Measurements from ENCODE around the gene CUX1.

CUX1 gene

DNA sequence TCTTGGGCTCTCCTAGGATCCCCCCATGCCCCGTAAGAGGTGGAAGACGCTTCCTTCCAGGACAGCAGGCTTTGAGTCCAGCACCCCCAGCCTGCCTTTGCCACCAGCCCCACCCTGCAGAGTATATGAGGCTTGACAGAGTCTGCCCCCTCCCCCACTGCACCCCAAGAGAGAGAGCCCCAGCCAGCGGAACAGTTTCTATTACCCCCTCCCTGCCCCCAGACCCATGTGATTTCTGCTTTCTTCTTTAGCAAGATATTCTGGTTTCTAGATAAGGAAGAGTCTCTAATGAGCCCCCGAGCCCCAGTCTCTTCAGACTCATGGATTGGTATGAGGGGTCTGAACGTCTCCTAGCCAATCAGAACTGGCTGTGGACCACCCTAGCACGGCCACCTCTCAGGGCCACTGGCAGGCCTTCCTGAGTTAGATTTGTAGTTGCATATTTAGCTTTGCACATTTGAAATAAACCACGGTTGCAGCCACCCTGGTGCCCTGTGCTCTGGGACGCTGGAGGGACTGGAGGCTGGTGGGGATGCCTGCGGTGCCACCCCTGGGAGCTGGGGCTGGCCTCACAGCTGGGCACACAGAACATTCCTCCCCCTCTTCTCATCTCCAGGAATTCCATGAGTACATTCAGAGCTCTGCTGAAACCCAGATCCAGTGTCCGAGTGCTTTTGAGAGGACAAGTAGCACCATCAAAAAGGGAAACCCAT lies 466.2 kb downstream of the CUX1 start:
- no peak for DNase-seq

DNA sequence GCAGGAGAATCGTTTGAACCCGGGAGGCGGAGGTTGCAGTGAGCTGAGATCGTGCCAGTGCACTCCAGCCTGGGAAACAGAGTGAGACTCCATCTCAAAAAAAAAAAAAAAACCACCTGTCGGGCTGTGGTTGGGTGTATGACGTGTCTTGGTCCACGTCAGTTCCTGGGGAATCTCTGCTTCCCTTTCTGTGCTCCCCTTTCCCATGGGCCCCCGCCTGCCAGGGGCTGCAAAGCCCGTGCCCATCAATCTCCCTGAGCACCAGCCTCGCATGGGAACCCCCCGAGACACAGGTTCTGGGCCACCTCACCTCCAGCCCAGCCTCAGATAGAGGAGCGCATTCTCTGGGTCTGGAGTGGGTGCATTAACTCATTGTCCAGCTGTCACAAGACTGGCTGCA lies 467.0 kb downstream of the CUX1 start:
- no peak for DNase-seq

DNA sequence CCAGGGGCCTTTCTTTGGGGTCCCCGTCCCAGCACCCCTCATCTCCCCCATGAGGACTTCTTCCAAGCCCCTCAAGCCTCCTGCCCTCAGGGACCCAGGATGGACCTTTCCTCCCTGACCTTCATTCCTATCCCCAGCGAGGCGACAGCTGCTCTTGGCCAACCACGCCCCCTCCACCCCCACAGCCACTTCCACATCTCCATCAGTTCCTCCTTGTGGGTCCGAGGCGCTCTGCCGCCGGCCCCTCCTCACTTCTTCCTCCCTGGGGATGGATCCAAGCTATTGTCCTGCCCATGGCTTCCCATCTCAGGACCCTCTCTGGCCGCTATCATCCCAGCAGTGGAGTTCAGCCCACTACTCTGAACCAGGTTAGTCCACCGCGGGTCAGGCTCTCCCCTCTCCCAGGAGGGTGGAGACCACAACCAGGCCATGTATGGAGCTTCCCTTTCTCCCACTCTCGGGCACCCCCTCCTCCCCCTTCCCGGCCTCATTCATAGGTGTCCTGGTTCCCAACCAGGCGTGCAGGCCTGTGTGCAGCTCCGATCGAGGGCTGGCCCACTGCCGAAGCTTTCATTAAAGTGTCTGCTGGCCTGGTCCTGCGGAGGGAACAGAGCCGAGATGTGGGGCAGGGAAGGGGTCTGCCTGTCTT lies 467.6 kb downstream of the CUX1 start:
- peak; percentile 64 to 78 for DNase-seq

DNA sequence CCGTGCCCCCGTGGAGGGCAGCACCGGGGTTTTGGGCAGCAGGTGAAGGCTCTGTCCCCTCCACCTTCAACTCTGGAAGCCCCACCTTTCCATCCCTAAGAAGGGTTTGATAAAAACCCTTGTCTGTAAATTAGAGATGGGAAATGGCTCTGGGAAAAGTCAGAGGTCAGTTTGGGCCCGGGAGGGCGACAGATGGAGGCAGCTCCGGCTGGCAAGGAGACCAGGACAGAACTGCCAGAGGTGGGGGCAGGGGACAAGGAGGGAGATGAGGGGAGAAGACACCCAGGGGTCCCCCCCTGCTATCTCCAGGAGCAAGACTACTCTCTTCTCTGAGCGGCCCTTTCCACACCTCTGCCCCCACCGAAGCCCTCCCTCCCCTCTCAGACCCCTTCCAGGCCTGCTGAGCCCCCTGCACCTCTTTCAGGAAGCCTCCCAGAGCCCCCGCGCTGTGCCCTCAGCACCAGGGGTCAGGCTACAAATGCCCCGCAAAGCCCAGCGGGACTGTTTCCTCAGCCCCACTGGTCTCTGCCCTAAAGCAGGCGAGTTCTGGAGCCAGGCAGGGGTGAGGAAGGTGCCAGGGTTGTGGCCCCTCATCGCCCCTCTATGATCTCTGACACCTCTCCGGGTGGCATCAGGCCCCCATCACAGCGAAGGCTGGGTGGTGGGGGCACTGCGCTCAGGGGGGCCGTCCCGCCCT lies 468.3 kb downstream of the CUX1 start:
- DNase-seq, result no peak

DNA sequence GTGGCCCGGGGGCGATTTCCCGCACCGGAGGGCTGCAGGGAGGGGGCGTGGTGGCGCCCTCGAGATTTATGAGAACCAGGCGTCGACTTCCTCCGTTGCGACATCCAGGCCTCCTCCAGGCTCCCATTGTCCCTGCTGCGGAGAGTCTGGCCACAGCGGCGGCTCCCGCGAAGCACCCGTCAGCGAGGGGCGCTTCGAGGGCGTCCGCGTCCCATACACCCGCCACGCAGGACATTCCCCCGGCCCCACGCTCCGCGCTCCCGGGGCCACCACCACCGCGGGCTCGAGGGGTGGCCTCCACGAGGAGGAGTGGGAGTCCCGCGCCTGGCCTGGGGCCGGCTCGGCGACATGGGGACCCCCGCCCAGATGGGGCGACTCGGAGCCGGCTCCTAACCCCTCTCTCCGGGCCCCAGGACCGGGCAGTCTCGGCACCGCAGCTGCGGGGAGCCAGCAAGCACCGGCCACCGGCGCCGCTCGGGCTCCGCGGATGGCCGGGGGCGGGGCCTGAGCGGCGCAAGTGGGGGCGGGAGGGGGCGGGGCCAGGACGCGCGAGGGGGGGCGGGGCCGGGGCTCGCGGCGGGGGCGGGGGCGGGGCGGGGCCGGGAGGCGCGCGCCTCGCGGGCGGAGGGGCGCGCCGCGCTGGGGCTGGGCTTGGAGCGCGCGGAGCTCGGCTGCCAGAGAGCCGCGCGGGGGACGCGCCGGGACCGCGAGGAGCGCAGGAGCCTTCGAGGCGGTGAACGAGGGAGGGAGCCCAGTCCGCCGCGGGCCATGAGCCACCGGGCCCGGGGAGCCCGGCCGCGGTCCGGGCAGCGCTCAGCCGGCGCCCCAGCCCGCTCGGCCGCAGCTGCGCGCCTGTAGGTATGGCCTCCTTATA lies 469.0 kb downstream of the CUX1 start, which contains the start of gene SH2B2:
Gene SH2B2, plus strand, starts transcription at position 632 of the 874 bp plus-strand sequence. CDS start 13,683 bp downstream, outside the sequence.
- DNase-seq, result peak; percentile 70 to 76

DNA sequence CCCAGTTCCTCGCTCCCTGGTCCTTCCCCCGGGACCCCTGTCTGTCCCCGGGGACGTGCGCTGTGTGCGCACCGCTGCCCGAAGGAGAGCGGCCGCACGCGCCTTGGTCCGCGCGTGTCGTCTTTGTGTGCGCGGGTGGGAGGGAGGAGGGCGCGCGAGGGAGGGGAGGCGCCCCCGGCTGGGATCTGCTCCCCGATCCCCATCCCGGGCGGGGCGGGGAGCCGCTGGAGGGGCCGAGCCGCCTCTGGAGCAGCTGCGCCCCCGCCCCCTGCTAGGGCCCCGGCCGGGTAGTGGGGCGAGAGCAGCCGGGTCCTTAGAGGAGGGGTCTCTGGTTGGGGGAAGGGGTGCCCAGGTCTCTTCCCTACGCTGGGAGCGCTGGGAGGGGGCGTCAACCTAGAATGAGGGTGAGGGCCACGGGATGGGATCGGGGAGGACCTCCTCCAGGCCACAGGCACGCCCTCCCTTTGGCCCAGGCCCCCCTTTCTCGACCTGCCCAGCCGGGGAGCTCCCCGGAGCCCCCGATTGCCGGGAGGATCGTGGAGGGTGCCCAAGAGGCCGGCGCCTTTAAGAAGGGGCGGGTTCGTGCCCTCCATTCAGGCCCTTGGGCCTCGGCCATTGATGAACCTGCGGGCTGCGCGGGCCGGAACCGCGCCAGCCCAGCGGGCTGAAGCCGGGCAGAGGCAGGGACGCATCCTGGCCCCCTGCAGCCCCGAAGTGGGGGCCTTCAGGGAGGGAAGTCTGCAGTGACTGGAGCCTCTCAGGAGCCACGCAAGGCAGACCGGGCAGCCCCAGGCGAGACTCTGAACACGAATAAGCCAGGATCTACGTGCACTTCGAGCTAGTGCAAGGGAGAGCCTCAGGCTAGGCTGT lies 469.9 kb downstream of the CUX1 start:
- DNase-seq, result peak in 1 of 2 donors; percentile 19

DNA sequence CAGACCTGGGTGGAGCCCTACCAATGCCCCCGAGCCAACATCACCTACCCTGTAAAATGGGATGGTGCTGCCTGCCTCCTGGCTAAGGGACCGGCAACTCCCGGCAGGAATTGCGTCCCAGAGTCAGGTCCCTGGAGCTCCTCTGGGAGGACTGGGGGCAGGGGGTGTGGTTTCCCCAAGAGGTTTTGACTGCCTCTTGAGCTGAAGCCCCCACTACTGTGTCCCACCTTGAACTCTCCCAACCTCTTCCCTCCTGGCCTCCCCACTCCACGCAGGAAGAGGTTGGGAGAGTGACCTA lies 470.5 kb downstream of the CUX1 start:
- no peak for DNase-seq

DNA sequence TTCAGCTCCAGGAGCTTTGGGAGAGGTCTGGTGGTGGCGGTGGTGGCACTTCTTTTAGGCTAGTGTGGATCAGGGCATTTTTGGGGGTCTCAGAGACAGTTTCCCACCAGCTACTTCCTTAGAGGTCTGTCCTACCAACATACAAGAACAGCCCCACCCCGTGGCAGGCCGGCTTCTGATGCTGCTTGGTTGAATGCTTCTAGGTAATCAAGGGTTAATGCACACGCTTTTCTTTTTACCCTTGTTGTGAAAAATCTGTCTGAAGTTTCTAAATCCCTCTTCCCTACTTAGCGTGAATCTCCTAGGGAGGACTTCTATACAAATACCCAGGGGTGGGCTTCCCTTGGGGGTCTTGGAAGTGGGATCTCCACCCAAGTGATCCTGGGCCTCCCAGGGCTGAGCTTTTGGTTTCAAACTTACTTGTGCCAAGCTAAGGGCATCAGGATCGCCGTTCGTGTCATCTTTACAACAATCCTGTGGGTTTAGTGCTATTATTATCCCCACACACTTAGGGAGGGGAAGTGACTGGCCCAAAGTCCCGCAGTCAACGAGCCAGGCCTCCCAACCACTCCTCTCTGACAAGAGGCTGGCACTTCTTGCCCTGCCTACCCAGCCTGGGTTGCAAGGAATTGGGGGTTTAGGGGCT lies 471.0 kb downstream of the CUX1 start:
- peak; percentile 38 to 44 for DNase-seq

DNA sequence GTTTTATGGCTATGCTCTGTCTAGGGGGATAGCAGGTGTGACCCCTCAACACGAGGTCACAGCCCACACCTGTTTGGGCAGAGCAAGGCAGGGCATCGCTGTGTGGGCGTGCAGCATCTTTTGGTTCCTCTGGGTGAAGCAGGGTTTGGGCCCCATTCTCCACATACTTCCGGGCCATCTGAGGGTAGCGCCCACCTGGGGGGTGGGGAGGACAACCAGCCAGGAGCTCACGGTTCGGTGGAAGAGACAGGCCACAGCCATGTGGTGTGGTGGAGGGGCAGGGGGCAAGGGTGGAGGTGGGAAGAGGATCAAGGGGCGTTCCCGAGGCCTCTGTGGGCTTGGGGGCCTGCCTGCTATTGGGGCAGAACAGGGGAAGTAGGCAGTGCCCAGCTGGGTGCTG lies 471.6 kb downstream of the CUX1 start:
- no peak for DNase-seq

DNA sequence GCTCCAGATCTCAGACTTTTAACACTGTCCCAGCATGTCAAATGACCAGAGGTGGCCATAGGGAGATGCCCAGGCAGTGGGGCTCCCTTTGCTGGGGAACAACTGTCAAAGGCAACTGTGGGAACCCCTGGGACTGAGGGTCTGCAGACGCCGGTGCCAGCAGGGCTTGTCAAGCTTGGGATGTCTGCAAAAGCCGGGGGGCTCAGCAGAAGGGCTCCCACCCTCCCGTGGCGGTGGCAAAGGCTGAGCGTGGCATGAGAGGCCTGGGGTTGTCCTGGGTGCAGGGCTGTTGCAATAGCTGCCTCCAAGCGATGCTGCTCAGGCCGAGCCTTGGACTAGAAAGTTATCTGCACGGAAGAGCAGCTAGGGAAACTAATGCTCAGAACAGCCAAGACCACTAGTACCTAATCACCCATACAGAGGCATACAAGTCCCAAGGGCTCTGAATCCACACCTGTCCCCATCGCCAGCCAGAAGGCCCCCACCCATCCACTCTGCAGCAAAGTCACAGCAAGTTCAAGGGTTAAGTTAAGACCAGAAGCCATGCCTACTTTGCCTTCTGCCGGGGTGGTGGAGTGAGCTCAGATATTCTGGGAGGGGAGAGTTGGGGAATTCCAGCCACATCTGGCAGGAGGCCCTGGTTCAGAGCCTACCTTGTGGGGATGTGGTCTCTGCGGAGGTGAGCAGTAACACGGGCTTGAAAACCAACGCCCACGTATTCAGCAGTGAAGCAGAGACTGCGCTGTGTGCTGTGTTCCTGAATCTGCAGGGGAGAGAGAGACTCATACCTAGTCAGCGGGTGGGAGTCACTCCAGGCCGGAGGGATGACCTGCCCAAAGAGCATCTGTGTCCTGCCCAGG lies 473.9 kb downstream of the CUX1 start:
- no peak for DNase-seq

DNA sequence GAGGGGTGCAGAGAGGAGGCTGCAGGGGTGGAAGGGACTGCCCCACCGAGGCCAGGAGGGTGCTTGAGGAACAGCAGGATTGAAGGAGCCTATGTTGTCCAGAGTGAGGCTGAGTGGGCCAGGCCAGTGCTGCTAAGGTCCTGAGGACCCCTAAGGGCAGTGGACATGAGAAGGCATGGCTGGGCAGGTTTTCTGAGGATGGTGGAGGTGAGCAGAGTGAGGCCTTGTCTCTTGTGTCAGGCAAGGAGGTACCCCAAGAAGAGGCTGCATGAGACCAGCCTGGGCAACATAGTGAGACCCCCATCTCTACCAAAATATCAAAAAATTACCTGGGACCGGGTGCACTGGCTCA lies 474.5 kb downstream of the CUX1 start:
- DNase-seq, result no peak

DNA sequence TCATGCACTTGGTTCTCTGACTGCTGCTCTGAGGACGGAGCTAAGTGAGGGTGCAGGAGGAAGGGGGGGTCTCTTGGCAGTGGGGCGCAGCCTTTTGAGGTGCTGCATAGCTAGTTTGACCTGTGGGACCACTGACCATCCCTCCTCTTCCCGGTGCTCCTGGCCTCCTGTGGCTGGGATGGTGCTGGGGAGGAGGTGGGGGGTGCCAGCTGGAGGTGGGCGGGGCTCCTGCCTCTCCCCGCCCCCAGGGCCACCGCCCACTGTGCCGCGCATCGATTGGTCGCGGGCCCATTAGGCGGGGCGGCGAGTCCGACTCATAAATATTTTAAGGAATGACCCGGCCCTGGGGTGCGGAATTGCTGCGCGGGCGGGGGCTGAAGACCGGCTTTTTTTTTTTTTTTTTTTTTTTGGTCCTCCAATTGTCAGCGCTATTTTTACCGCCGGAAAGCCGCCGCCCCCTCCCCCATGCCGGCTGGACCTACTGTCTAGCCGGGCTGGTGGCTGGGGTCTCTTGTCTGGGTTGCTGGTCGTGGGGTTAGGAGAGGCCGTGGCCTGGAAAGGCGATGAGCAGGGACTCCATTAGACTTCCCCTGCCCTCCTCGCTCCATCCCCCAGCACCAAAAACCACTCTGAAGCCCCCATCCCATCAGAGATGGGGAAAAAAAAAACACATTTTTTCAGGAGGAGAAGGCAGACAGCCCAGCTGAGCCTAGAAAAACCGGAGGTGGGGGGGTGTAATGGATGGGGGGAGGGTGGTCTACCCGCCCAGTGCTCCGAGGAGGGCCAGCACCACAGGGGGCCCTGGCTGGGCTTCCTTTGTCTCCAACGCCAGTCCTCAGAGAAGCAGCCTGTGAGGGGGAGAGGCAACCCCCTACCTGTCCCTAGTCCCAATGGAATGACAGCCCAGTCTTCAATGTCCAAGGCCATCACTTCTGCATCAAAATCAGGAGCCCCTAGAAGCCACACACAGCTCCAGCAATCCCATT lies 475.7 kb downstream of the CUX1 start:
- no peak for DNase-seq

DNA sequence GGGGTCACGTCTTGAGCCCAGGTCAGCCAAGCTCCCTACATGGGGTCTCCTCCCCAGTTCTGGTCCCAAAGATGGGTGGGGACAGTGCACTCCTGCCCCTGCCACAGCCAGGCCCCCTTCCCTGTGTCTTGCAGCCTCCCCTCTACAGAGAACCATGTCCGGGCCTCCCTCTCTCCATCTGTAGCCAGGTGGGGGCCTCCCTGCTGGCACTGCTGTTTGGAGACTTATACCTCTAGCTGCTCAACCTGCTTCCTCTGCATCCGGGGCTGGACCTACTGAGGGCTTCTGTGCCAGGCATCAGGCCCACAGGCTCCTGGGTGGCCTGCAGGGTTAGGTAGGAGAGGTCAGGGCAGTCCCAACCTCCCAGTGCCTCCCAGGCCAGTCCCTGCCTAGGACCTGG lies 477.2 kb downstream of the CUX1 start:
- no peak for DNase-seq

DNA sequence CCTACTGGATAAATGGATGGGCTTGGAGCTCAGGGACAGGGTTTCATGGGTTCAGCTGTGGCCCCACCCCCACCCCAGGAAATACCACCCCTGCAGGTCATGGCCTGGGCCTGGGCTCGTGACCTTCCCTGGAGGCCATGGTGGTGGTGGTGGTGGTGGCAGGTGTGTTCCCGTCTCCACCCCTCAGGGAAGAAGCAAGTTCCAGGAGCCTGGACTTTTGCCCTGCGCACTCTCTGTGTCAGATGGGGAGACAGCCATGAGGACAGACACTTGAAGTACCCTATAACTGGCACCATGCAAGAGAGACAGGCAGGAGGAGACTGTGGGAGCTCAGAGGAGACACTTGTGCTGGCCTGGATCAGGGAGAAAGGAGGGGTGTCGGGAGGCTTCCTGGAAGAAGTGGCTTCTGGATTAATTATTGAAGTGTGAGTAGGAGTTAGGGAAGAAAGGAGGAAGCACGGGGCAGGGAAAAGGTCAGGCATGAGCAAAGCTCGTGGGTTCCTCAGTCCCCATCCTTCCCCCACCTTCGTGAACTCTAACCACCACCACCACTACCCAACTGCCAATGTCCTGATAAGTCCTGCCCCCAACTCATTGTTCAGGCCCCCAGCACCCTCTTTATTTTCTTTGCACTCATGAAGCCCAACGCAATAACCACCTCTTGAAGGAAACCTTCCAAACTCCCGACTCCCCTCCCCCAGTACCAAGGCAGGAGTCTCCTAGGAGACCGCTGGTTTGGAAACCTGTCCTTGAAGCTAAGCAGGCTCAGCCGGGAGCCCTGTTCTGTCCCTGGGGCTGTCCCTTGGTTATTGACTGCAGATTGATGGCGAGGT lies 478.1 kb downstream of the CUX1 start:
- DNase-seq, result peak; percentile 20 to 41

DNA sequence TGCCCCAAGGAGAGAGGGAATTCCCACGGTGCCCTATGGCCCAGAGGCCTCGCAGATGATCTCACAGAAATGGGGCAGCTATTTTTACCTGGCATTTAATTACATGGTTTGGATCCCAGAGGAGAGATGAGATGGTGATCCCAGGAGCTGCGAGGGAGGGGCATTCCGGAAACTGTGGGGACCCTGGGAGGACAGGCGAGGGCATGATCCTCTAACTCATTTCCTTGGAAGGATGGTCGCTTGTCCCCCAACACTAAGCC lies 478.7 kb downstream of the CUX1 start:
- DNase-seq, result peak in 1 of 2 donors; percentile 9

DNA sequence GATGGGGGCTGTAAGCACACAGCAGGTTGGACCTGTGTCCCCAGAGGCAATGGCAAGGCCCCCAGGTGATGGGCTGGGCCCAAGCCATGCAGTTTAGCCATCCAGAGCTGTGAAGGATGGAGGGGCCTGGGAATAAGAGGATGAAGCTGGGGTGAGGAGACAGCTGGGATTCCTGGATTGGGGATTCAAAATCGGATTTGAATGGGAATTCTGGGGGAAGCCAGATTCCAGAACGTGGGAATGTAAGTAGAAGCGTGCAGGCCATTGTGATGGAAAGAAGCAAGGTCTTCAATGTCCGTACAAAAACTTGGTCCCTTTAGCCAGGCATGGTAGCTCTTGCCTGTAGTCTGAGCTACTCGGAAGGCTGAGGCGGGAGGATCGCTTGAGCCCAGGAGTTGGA lies 479.1 kb downstream of the CUX1 start:
- DNase-seq, result no peak

DNA sequence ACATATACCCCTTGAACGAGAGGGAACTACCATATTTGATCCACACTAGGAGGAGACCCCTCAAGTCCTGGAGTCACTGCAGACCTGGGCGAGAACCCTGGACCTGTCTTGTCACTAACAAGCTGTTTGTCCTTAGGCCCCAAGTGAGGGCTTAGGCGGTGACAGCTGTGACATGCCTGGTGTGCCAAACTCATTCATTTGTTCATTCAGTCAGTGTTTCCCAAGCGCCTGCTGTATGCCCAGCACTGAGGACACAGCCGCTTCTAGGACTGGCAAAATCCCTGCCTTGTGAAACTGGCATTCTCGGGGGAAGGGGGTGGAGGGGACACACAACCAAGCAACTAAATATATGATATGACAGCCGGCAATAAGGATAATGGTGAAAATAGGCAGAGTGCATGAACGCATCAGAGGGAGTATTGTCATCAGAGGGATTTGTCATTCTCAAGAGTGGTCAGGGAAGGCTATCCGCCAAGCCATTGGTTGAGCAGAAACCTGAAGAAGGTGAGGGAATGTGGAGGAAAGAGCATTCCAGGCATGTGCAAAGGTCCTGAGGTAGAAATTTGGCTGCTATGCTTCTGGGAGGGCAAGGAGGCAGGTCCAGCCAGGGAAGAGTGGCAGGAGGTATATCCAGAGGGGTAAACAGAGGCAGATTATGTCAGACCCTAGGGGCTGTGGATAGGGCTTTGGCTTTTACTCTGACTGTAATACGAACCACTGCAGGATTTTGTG lies 480.2 kb downstream of the CUX1 start:
- DNase-seq, result no peak

DNA sequence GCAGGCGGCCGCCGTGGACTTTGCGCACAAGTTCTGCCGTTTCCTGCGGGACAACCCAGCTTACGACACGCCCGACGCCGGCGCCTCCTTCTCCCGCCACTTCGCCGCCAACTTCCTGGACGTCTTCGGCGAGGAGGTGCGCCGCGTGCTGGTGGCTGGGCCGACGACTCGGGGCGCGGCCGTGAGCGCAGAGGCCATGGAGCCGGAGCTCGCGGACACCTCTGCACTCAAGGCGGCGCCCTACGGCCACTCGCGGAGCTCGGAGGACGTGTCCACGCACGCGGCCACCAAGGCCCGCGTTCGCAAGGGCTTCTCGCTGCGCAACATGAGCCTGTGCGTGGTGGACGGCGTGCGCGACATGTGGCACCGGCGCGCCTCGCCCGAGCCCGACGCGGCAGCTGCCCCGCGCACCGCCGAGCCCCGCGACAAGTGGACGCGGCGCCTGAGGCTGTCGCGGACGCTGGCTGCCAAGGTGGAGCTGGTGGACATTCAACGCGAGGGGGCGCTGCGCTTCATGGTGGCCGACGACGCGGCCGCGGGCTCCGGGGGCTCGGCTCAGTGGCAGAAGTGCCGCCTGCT lies 483.3 kb downstream of the CUX1 start:
- no peak for DNase-seq
